HCT116 (cell line): ENCODE data around the gene TSPO. TPM values are rescaled to one million over a fixed set of nuclear protein-coding genes. Genes with fewer than 3 reads are reported as not detected.
A peak's percentile ranks its signal among the peaks of the same experiment; 100 is the strongest.

Experiments
- ATAC-seq: fragments of 200-7000 bp; cut with Tn5 transposase; 2 replicates; pipeline ENCODE4 v1.9.1; 2020; ENCODE audit warnings: mild to moderate bottlenecking, moderate library complexity
- BruUV-seq: library from RNA; stranded (reverse); fragments of 400-500 nt; replicated peaks from 2 replicates; lab custom pipeline; 2021; lab: Mats Ljungman, UMichigan
- CTCF ChIA-PET: fragments of 300-600 bp; sonication (Branson Sonifier 250); formaldehyde crosslinking; loops from one replicate; lab custom pipeline; 2021; ENCODE audit warnings: antibody characterized with exemption; lab: Charles Lee
- POLR2A ChIA-PET: fragments of 300-600, 350-600 bp; sonication (Branson Sonifier 250); formaldehyde crosslinking; loops from one replicate; lab custom pipeline; 2021; ENCODE audit warnings: antibody characterized with exemption; lab: Charles Lee
- RAD21 ChIA-PET, 2 experiments: fragments of 300-600 bp; sonication (Branson Sonifier 250); formaldehyde crosslinking; loops; one replicate each; lab custom pipeline; 2023; ENCODE audit warnings: low total read pairs in 2 of 2; ENCODE audit not compliant: uncharacterized antibody in 2 of 2, unreplicated experiment in 2 of 2, low non-redundant PET in 1 of 2; lab: Charles Lee
- DNase-seq: peaks from one replicate; pipeline ENCODE4 v3.0.0-alpha.2; 2010; ENCODE audit warnings: low read depth, low spot score
- H2AFZ ChIP-seq: fragments of 200-600 bp; shearing (Covaris generic), sonication (generic); 2 replicates; pipeline ENCODE4 v1.6.1; 2017; ENCODE audit warnings: low read depth, mixed run types, mixed read lengths, antibody characterized with exemption, low read length; ENCODE audit not compliant: poor library complexity, severe bottlenecking
- H3K27ac ChIP-seq: 2 replicates; pipeline ENCODE4 v1.5.1; 2012; ENCODE audit warnings: low read depth, low read length
- H3K27me3 ChIP-seq: fragments of 200-600 bp; sonication (generic); 2 replicates; pipeline ENCODE4 v1.6.1; 2016; ENCODE audit warnings: mixed run types, low read length, mixed read lengths; ENCODE audit not compliant: insufficient read depth
- H3K36me3 ChIP-seq, 2 experiments: fragments of 200-500 bp in 1 of 2; fragments of 200-600 bp in 1 of 2; sonication (Bioruptor generic) in 1 of 2; sonication (generic) in 1 of 2; 2 replicates each; pipeline versions ENCODE4 v1.5.1 to v1.6.1; 2014 to 2016; ENCODE audit warnings: low read length in 2 of 2, inconsistent platforms in 1 of 2, mixed read lengths in 1 of 2, mixed run types in 1 of 2; ENCODE audit not compliant: insufficient read depth in 2 of 2, control insufficient read depth in 1 of 2
- H3K4me1 ChIP-seq, 2 experiments: fragments of 200-600 bp in 1 of 2; sonication (generic) in 1 of 2; 2 replicates each; pipeline versions ENCODE4 v1.5.1 to v1.6.1; 2012 to 2017; ENCODE audit warnings: low read length in 2 of 2, inconsistent platforms in 1 of 2, mild to moderate bottlenecking in 1 of 2, mixed read lengths in 1 of 2, mixed run types in 1 of 2, moderate library complexity in 1 of 2; ENCODE audit not compliant: insufficient read depth in 2 of 2, control insufficient read depth in 1 of 2
- H3K4me2 ChIP-seq: fragments of 200-600 bp; sonication (generic); 2 replicates; pipeline ENCODE4 v1.6.1; 2017; ENCODE audit warnings: mixed run types, low read length, mixed read lengths
- H3K4me3 ChIP-seq, 2 experiments: fragments of 200-600 bp in 1 of 2; sonication (generic) in 1 of 2; replicated peaks in 1 of 2; 2 replicates each; pipeline ENCODE4 v1.5.1; 2011 to 2016; ENCODE audit warnings: low read length in 2 of 2, control low read depth in 1 of 2, low read depth in 1 of 2, mild to moderate bottlenecking in 1 of 2, mixed read lengths in 1 of 2, mixed run types in 1 of 2
- H3K79me2 ChIP-seq: fragments of 200-600 bp; sonication (generic); 2 replicates; pipeline ENCODE4 v1.6.1; 2017; ENCODE audit warnings: mild to moderate bottlenecking, mixed run types, low read length, moderate library complexity, mixed read lengths; ENCODE audit not compliant: insufficient read depth
- H3K9ac ChIP-seq: fragments of 200-600 bp; sonication (generic); 2 replicates; pipeline ENCODE4 v1.6.1; 2016; ENCODE audit warnings: low read length, mixed read lengths
- H3K9me2 ChIP-seq: fragments of 200-600 bp; sonication (generic), shearing (Covaris generic); 2 replicates; pipeline ENCODE4 v1.6.1; 2017; ENCODE audit warnings: mixed run types, mild to moderate bottlenecking, moderate library complexity; ENCODE audit not compliant: insufficient read depth
- H3K9me3 ChIP-seq, 2 experiments: fragments of 200-500 bp in 1 of 2; fragments of 200-600 bp in 1 of 2; sonication (Bioruptor generic) in 1 of 2; sonication (generic) in 1 of 2; 2 replicates each; pipeline ENCODE4 v1.6.1; 2014 to 2017; ENCODE audit warnings: low read length in 2 of 2, mixed read lengths in 2 of 2, inconsistent platforms in 1 of 2, low read depth in 1 of 2, mild to moderate bottlenecking in 1 of 2, mixed run types in 1 of 2, moderate library complexity in 1 of 2; ENCODE audit not compliant: control insufficient read depth in 1 of 2, insufficient read depth in 1 of 2
- H4K20me1 ChIP-seq: fragments of 200-600 bp; sonication (generic), shearing (Covaris generic); 2 replicates; pipeline ENCODE4 v1.6.1; 2017; ENCODE audit warnings: mixed run types, mild to moderate bottlenecking, moderate library complexity; ENCODE audit not compliant: insufficient read depth
- CBX3 ChIP-seq: IDR thresholded peaks from 2 replicates; pipeline ENCODE4 v1.6.1; 2012; ENCODE audit warnings: low read depth
- EGR1 ChIP-seq: IDR thresholded peaks from 2 replicates; pipeline ENCODE4 v1.6.1; 2012; ENCODE audit warnings: low read depth
- ELF1 ChIP-seq: IDR thresholded peaks from 2 replicates; pipeline ENCODE4 v1.6.1; 2012; ENCODE audit warnings: low read depth, borderline replicate concordance
- EZH2phosphoT487 ChIP-seq: fragments of 200-600 bp; IDR thresholded peaks from 2 replicates; pipeline ENCODE4 v1.6.1; 2018; ENCODE audit warnings: antibody characterized with exemption, borderline replicate concordance
- POLR2A ChIP-seq: IDR thresholded peaks from 2 replicates; pipeline ENCODE4 v1.7.0; 2011; ENCODE audit warnings: borderline replicate concordance; ENCODE audit not compliant: insufficient read depth, insufficient read length; ENCODE audit errors: extremely low read depth
- SIN3A ChIP-seq: IDR thresholded peaks from 2 replicates; pipeline ENCODE4 v1.6.1; 2012; ENCODE audit warnings: low read depth
- SRF ChIP-seq: IDR thresholded peaks from 2 replicates; pipeline ENCODE4 v1.6.1; 2012; ENCODE audit warnings: low read depth
- TCF7L2 ChIP-seq: IDR thresholded peaks from 2 replicates; pipeline ENCODE4 v1.7.0; 2011; ENCODE audit warnings: borderline replicate concordance, inconsistent platforms; ENCODE audit not compliant: insufficient read depth, insufficient read length; ENCODE audit errors: extremely low read depth
- ZFX ChIP-seq: fragments of 450-650 bp; IDR thresholded peaks from 2 replicates; pipeline ENCODE4 v1.6.1; 2017
- intact Hi-C: fragments of 100-400 bp; cut with micrococcal nuclease; formaldehyde crosslinking; loops from 2 replicates; pipeline ENCODE4 v1.10.0; 2022
- total RNA-seq: library from RNA; stranded (reverse); gene quantifications from one replicate; pipeline ENCODE4 v1.2.1, GENCODE V29; 2021; ENCODE audit not compliant: unreplicated experiment
- TF ChIP-seq, protein P1 (sequence below): IDR thresholded peaks from 2 replicates; pipeline ENCODE4 v1.6.1; 2011; ENCODE audit warnings: mild to moderate bottlenecking, low read length, moderate library complexity; ENCODE audit not compliant: insufficient replicate concordance; ENCODE audit errors: extremely low read depth
- TF ChIP-seq, protein P2 (sequence below): IDR thresholded peaks from 2 replicates; pipeline ENCODE4 v1.6.1; 2012
- TF ChIP-seq, protein P3 (sequence below): IDR thresholded peaks from 2 replicates; pipeline ENCODE4 v1.6.1; 2012
- TF ChIP-seq, protein P4 (sequence below), 3 experiments: fragments of 200-600 bp in 1 of 3; sonication (generic) in 1 of 3; IDR thresholded peaks in 2 of 3; conservative IDR thresholded peaks in 1 of 3; 2 replicates each; pipeline ENCODE4 v1.5.1; 2012 to 2017; ENCODE audit warnings: low read depth in 2 of 3, low read length in 2 of 3, antibody characterized with exemption in 1 of 3, borderline replicate concordance in 1 of 3, control low read depth in 1 of 3, mild to moderate bottlenecking in 1 of 3, mixed read lengths in 1 of 3, mixed run types in 1 of 3, moderate library complexity in 1 of 3; ENCODE audit not compliant: insufficient read depth in 1 of 3

TSPO gene
- total RNA-seq, 1 experiment from 2014 or later, result 192 TPM

DNA sequence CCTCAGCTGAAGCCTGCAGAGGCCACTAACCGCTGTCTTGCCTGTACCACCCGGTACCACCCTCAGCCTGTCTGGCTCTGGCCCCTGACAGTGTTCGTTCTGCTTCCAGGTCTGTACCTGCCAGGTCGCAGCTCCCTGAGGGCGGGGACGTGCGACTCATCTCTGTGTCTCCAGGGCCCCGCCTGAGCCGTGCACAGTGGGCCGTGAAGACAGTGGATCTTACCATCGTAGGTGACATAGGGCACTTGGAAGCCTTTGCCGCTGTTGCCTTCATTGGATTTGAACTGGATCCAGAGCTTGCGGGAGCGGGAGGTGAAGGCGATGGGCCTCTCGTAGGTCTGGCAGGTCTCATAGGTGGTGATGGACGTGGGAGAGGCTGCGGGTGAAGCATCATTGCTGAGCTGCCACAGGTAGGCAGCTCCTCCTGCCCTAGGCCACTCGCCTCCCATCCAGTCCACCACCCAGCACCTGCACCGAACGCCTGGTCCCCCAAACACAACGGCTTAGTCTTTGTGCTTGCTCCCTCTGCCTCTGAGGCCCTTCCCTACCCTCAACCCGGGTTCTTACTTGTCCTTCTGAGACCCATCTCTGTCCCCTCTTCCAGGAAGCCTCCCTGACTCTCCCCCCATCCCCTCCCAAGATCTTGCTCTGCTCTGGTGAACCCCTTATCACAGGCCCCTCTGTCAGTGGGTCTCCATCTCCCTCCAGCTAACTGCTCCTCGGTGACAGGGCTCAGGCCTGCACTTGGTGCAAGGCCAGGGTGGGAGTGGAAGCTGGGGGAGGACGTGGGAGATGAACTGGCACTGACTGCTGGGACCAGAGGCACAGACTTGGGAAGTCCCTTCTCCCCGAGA, 56.7 kb downstream of the TSPO start:
- Histone ChIP-seq H3K79me2 (no peaks in the 10 kb centered on the region), H3K9ac (no peak overlapping the region), H3K4me3 (no peak overlapping the region), H3K9me3 (no peaks in the 10 kb centered on the region), H3K4me1 (peaks cover 0 to 14% of the 10 kb centered on the region in 2 experiments; a peak in 3 of 4 replicates), H3K36me3 (no peaks in the 10 kb centered on the region), H3K27me3 (no peaks in the 10 kb centered on the region), H2AFZ (no peak overlapping the region), H3K4me2 (peak overlapping the region; percentile 45), H3K27ac (no peak overlapping the region), H3K9me2 (no peaks in the 10 kb centered on the region), H4K20me1 (no peaks in the 10 kb centered on the region)
- ChIA-PET CTCF (interaction anchor here (0.6 to 1.9 kb wide), 2 partner anchors 20 to 34 kb away, joined by 3 to 11 read pairs; no protein-coding TSS in a partner anchor), POLR2A (no interaction called here), RAD21 (no interaction called here)
- intact Hi-C loops, result no loop called here
- BruUV-seq, result no TSS peak
- ATAC-seq (peak; percentile 64), DNase-seq (no peak)
- TF ChIP-seq, protein P1, sequence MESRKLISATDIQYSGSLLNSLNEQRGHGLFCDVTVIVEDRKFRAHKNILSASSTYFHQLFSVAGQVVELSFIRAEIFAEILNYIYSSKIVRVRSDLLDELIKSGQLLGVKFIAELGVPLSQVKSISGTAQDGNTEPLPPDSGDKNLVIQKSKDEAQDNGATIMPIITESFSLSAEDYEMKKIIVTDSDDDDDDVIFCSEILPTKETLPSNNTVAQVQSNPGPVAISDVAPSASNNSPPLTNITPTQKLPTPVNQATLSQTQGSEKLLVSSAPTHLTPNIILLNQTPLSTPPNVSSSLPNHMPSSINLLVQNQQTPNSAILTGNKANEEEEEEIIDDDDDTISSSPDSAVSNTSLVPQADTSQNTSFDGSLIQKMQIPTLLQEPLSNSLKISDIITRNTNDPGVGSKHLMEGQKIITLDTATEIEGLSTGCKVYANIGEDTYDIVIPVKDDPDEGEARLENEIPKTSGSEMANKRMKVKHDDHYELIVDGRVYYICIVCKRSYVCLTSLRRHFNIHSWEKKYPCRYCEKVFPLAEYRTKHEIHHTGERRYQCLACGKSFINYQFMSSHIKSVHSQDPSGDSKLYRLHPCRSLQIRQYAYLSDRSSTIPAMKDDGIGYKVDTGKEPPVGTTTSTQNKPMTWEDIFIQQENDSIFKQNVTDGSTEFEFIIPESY, result no peak
- TF ChIP-seq CBX3, result no peak

DNA sequence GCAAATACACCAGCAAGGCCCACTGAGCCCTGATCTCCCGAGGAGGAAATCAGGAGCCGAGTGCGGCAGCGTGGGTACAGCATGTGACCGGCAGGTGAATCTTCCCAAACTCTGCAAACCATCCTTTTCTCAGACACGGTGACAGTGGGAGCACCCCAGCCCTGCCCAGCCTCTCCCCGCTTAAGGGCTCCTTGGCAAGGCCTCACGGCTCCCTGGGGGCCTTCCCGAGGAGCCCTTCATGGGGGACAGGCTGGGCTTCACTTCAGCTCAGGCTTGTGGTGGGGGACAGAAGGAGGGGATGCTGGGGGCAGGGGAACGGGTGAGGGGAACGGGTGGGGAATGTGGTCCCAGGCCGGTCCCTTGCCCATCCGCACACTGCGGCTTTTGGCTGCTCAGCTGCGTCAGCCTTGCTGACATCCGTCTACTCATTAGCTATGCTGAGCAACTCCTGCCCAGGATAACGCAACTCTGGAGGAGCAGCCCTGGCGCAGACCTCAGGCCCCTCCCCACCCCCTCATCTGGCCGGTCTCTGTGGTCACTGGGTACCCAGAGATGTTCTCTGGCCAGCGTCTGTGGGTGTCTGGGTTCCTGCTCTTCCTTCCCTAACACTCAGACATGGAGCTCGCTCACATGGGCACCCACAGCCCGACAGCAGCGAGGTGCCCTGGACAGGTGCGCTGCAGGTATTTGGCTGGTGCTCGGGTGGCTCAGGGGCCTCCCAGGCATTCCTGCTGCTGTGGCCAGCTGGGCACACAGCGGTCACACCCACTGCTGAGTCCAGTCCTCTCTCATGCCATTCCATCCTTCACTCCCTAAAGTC, 57.6 kb downstream of the TSPO start:
- no peak overlapping the region for H3K4me3 ChIP-seq
- TF ChIP-seq SRF (no peak), EGR1 (no peak), POLR2A (no peak), EZH2phosphoT487 (no peak), ZFX (no peak), CBX3 (no peak), ELF1 (no peak), SIN3A (no peak), TCF7L2 (no peak)
- TF ChIP-seq, protein P2, sequence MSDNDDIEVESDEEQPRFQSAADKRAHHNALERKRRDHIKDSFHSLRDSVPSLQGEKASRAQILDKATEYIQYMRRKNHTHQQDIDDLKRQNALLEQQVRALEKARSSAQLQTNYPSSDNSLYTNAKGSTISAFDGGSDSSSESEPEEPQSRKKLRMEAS, result no peak
- TF ChIP-seq, protein P3, sequence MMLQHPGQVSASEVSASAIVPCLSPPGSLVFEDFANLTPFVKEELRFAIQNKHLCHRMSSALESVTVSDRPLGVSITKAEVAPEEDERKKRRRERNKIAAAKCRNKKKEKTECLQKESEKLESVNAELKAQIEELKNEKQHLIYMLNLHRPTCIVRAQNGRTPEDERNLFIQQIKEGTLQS, result no peak
- TF ChIP-seq, protein P4, sequence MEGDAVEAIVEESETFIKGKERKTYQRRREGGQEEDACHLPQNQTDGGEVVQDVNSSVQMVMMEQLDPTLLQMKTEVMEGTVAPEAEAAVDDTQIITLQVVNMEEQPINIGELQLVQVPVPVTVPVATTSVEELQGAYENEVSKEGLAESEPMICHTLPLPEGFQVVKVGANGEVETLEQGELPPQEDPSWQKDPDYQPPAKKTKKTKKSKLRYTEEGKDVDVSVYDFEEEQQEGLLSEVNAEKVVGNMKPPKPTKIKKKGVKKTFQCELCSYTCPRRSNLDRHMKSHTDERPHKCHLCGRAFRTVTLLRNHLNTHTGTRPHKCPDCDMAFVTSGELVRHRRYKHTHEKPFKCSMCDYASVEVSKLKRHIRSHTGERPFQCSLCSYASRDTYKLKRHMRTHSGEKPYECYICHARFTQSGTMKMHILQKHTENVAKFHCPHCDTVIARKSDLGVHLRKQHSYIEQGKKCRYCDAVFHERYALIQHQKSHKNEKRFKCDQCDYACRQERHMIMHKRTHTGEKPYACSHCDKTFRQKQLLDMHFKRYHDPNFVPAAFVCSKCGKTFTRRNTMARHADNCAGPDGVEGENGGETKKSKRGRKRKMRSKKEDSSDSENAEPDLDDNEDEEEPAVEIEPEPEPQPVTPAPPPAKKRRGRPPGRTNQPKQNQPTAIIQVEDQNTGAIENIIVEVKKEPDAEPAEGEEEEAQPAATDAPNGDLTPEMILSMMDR (IDR thresholded peaks at IDR 0.05 in 2 of 3, conservative IDR thresholded peaks at IDR 0.05 in 1 of 3; ENCODE audit: borderline replicate concordance in 1 of 3, insufficient read depth in 1 of 3, low read depth in 2 of 3, low read length in 2 of 3), result no peak

More for the DNA sequence above, 57.6 kb downstream of the TSPO start:
- CTCF ChIA-PET, result interaction anchor here (0.6 kb wide), 1 partner anchor 33 kb away, joined by 3 read pairs; no protein-coding TSS in a partner anchor
- no TSS peak for BruUV-seq
- H4K20me1 ChIP-seq, result no peaks in the 10 kb centered on the region
- no peaks in the 10 kb centered on the region for H3K27me3 ChIP-seq
- no peak overlapping the region for H2AFZ ChIP-seq
- no peaks in the 10 kb centered on the region for H3K9me3 ChIP-seq
- no peak for DNase-seq
- POLR2A ChIA-PET, result no interaction called here
- no peak for ATAC-seq
- no peak overlapping the region for H3K4me2 ChIP-seq
- H3K36me3 ChIP-seq, result no peaks in the 10 kb centered on the region
- H3K9ac ChIP-seq, result no peak overlapping the region
- RAD21 ChIA-PET, result no interaction called here
- intact Hi-C loops, result no loop called here
- H3K79me2 ChIP-seq, result no peaks in the 10 kb centered on the region
- peaks cover 4 to 17% of the 10 kb centered on the region in 2 experiments; a peak in 3 of 4 replicates for H3K4me1 ChIP-seq
- H3K9me2 ChIP-seq, result no peaks in the 10 kb centered on the region
- H3K27ac ChIP-seq, result no peak overlapping the region
